ENCODE data around the gene ETV2.
"Not testable (repeated sequence)": the region's sequence is repeated elsewhere in the genome, so short reads cannot be mapped to it uniquely, and the experiment has no call there.

The ETV2 gene

GRCh38 chr19:35645680-35646511 lies 4.4 kb downstream of the ETV2 start:
- Histone ChIP-seq H3K9ac (ENCODE audit: low read depth, low read length) (peak overlapping the region; percentile 69), H2AFZ (ENCODE audit: low read depth, low read length) (peak overlapping the region; percentile 79), H3K4me3 (ENCODE audit: low read depth in 1 of 2, low read length in 2 of 2) (peak overlapping the region in 1 of 2 experiments; percentile 85; a peak in 1 of 4 replicates), H3K4me1 (ENCODE audit: insufficient read depth, low read length) (peaks cover 72% of the 10 kb centered on the region), H3K4me2 (ENCODE audit: insufficient read depth, low read length) (peak overlapping the region; percentile 83), H3K36me3 (ENCODE audit: insufficient read depth, low read length) (peaks cover 9% of the 10 kb centered on the region), H3K9me3 (ENCODE audit: insufficient read depth, low read length, severe bottlenecking) (no peaks in the 10 kb centered on the region), H3K27me3 (ENCODE audit: insufficient read depth, low read length, poor library complexity) (no peaks in the 10 kb centered on the region), H3K79me2 (ENCODE audit: insufficient read depth, low read length) (peaks cover 28% of the 10 kb centered on the region), H4K20me1 (ENCODE audit: insufficient read depth, low read length) (peaks cover 7% of the 10 kb centered on the region; the same call in 1 of the 2 replicates), H3K27ac (ENCODE audit: low read length) (peak overlapping the region; percentile 71)
- TF ChIP-seq CTCF (IDR thresholded peaks at IDR 0.05; ENCODE audit: borderline replicate concordance, extremely low read depth, low read length, poor library complexity, severe bottlenecking) (no peak), EZH2 (IDR thresholded peaks at IDR 0.05; ENCODE audit: borderline replicate concordance, low read depth, low read length, severe bottlenecking) (no peak)
- no peak for ATAC-seq (ENCODE audit: insufficient read depth, low read depth)
- DNase-seq, result no peak

GRCh38 chr19:35648017-35648961 lies 6.7 kb downstream of the ETV2 start, which contains the start of gene COX6B1:
TSS of gene COX6B1 (plus strand) at chr19:35648323. CDS start at chr19:35651244, 2,921 bp downstream.
- H3K4me1 ChIP-seq (ENCODE audit: insufficient read depth, low read length), result peaks cover 65% of the 10 kb centered on the region
- peak within 1 kb of the TSS; percentile 88 for H3K27ac ChIP-seq (ENCODE audit: low read length)
- peak; percentile 97 for DNase-seq
- peaks cover 21% of the 10 kb centered on the region for H3K36me3 ChIP-seq (ENCODE audit: insufficient read depth, low read length)
- peak within 1 kb of the TSS; percentile 74 for H3K9ac ChIP-seq (ENCODE audit: low read depth, low read length)
- H3K27me3 ChIP-seq (ENCODE audit: insufficient read depth, low read length, poor library complexity), result no peaks in the 10 kb centered on the region
- ATAC-seq (ENCODE audit: insufficient read depth, low read depth), result peak; percentile 75
- no peaks in the 10 kb centered on the region for H3K9me3 ChIP-seq (ENCODE audit: insufficient read depth, low read length, severe bottlenecking)
- peaks cover 7% of the 10 kb centered on the region; the same call in 1 of the 2 replicates for H4K20me1 ChIP-seq (ENCODE audit: insufficient read depth, low read length)
- H3K4me2 ChIP-seq (ENCODE audit: insufficient read depth, low read length), result peak within 1 kb of the TSS; percentile 94
- peaks cover 36% of the 10 kb centered on the region for H3K79me2 ChIP-seq (ENCODE audit: insufficient read depth, low read length)
- no peak for TF ChIP-seq CTCF (IDR thresholded peaks at IDR 0.05; ENCODE audit: borderline replicate concordance, extremely low read depth, low read length, poor library complexity, severe bottlenecking)
- no peak for TF ChIP-seq EZH2 (IDR thresholded peaks at IDR 0.05; ENCODE audit: borderline replicate concordance, low read depth, low read length, severe bottlenecking)
- H2AFZ ChIP-seq (ENCODE audit: low read depth, low read length), result peak within 1 kb of the TSS; percentile 87
- peak within 1 kb of the TSS; percentile 90 to 92 for H3K4me3 ChIP-seq (ENCODE audit: low read depth in 1 of 2, low read length in 2 of 2)

- ATAC-seq (ENCODE audit: insufficient read depth, low read depth) (no peak), DNase-seq (no peak)
- no peak overlapping the region for H3K27ac ChIP-seq (ENCODE audit: low read length)
- peaks cover 40% of the 10 kb centered on the region for H3K79me2 ChIP-seq (ENCODE audit: insufficient read depth, low read length)
- peaks cover 42% of the 10 kb centered on the region for H3K4me1 ChIP-seq (ENCODE audit: insufficient read depth, low read length)
- no peak overlapping the region for H2AFZ ChIP-seq (ENCODE audit: low read depth, low read length)
- no peak overlapping the region for H3K4me3 ChIP-seq (ENCODE audit: low read depth in 1 of 2, low read length in 2 of 2)
- H3K9me3 ChIP-seq (ENCODE audit: insufficient read depth, low read length, severe bottlenecking), result no peaks in the 10 kb centered on the region
- TF ChIP-seq EZH2 (IDR thresholded peaks at IDR 0.05; ENCODE audit: borderline replicate concordance, low read depth, low read length, severe bottlenecking), result no peak
- TF ChIP-seq CTCF (IDR thresholded peaks at IDR 0.05; ENCODE audit: borderline replicate concordance, extremely low read depth, low read length, poor library complexity, severe bottlenecking), result no peak
- H3K27me3 ChIP-seq (ENCODE audit: insufficient read depth, low read length, poor library complexity), result no peaks in the 10 kb centered on the region
- peaks cover 8% of the 10 kb centered on the region; the same call in 1 of the 2 replicates for H4K20me1 ChIP-seq (ENCODE audit: insufficient read depth, low read length)
- H3K4me2 ChIP-seq (ENCODE audit: insufficient read depth, low read length), result peak overlapping the region; percentile 34; the same call in 1 of the 2 replicates
- peaks cover 39% of the 10 kb centered on the region for H3K36me3 ChIP-seq (ENCODE audit: insufficient read depth, low read length)
- no peak overlapping the region for H3K9ac ChIP-seq (ENCODE audit: low read depth, low read length)
Measured at GRCh38 chr19:35650581-35650980, 9.0 kb downstream of the ETV2 start.

- not testable (repeated sequence) for H4K20me1 ChIP-seq (ENCODE audit: insufficient read depth, low read length); H3K27me3 ChIP-seq (ENCODE audit: insufficient read depth, low read length, poor library complexity); H3K9me3 ChIP-seq (ENCODE audit: insufficient read depth, low read length, severe bottlenecking); DNase-seq; H2AFZ ChIP-seq (ENCODE audit: low read depth, low read length); H3K27ac ChIP-seq (ENCODE audit: low read length); H3K9ac ChIP-seq (ENCODE audit: low read depth, low read length); H3K4me2 ChIP-seq (ENCODE audit: insufficient read depth, low read length); ATAC-seq (ENCODE audit: insufficient read depth, low read depth); H3K4me3 ChIP-seq (ENCODE audit: low read depth in 1 of 2, low read length in 2 of 2)
- Histone ChIP-seq H3K4me1 (ENCODE audit: insufficient read depth, low read length) (peaks cover 14% of the 10 kb centered on the region; the same call in 1 of the 2 replicates), H3K36me3 (ENCODE audit: insufficient read depth, low read length) (peaks cover 74% of the 10 kb centered on the region), H3K79me2 (ENCODE audit: insufficient read depth, low read length) (peaks cover 23% of the 10 kb centered on the region)
Measured at GRCh38 chr19:35654828-35655227, 13.3 kb downstream of the ETV2 start.
